K562 (cell line): ENCODE results near the gene AHCYL1. TPM values are rescaled to one million over a fixed set of nuclear protein-coding genes. Genes with fewer than 3 reads are reported as not detected.

ENCODE experiments used
- ATAC-seq: fragments of 200-7000 bp; cut with Tn5 transposase; 3 replicates; pipeline ENCODE4 v1.9.1; 2020; ENCODE audit warnings: moderate library complexity
- BruUV-seq: library from RNA; stranded (reverse); fragments of 400-500 nt; replicated peaks from 2 replicates; lab custom pipeline; 2021; lab: Mats Ljungman, UMichigan
- CTCF ChIA-PET: fragments of 300-600 bp; formaldehyde crosslinking; extraction: SDS; loops from one replicate; lab custom pipeline; 2021; ENCODE audit warnings: low intra/inter-chr PET ratio; lab: Yijun Ruan, JAX
- POLR2A ChIA-PET: fragments of 300-600, 350-650 bp; sonication (Branson Sonifier 250); formaldehyde crosslinking; extraction: SDS; loops from one replicate; lab custom pipeline; 2021; ENCODE audit warnings: antibody characterized with exemption, inconsistent platforms; lab: Yijun Ruan, JAX
- DNase-seq, 4 experiments: peaks; one replicate each; pipeline versions ENCODE4 v3.0.0 to v3.0.0-alpha.2; 2011 to 2018; ENCODE audit warnings: low spot score in 3 of 4, mixed read lengths in 3 of 4; ENCODE audit errors: extremely low read depth in 1 of 4
- FAIRE-seq: peaks from 2 replicates; lab custom pipeline; 2011; peaks lifted over from hg19 to GRCh38; lab: Jason Lieb, UNC
- H2AFZ ChIP-seq: 2 replicates; pipeline ENCODE4 v1.6.0; 2011; ENCODE audit warnings: low read depth, low read length, control low read depth, inconsistent platforms
- H3K27ac ChIP-seq: fragments of 200-600 bp; 3 replicates; pipeline ENCODE4 v1.8.0; 2011; ENCODE audit warnings: low read depth, mild to moderate bottlenecking, control low read depth, inconsistent platforms, low read length, moderate library complexity, mixed read lengths; ENCODE audit errors: extremely low read depth
- H3K27me3 ChIP-seq, 2 experiments: fragments of 300-600 bp in 1 of 2; 2 replicates in 1 of 2; 3 replicates in 1 of 2; pipeline versions ENCODE4 v1.6.0 to v1.8.0; 2011; ENCODE audit warnings: inconsistent platforms in 2 of 2, low read length in 2 of 2, mild to moderate bottlenecking in 1 of 2, mixed read lengths in 1 of 2, moderate library complexity in 1 of 2; ENCODE audit not compliant: control insufficient read depth in 2 of 2, insufficient read depth in 2 of 2
- H3K36me3 ChIP-seq: fragments of 300-600 bp; 3 replicates; pipeline ENCODE4 v1.8.0; 2011; ENCODE audit warnings: mild to moderate bottlenecking, low read length, inconsistent platforms; ENCODE audit not compliant: control insufficient read depth, insufficient read depth
- H3K4me1 ChIP-seq, 2 experiments: fragments of 200-600 bp in 1 of 2; replicated peaks in 1 of 2; 2 replicates in 1 of 2; 3 replicates in 1 of 2; pipeline versions ENCODE4 v1.5.1 to v1.8.0; 2011; ENCODE audit warnings: inconsistent platforms in 2 of 2, low read length in 2 of 2, mild to moderate bottlenecking in 1 of 2, mixed read lengths in 1 of 2, moderate library complexity in 1 of 2; ENCODE audit not compliant: control insufficient read depth in 2 of 2, insufficient read depth in 2 of 2
- H3K4me2 ChIP-seq: 2 replicates; pipeline ENCODE4 v1.6.1; 2011; ENCODE audit warnings: low read length, control low read depth, inconsistent platforms, mixed read lengths; ENCODE audit not compliant: insufficient read depth
- H3K4me3 ChIP-seq: fragments of 200-600 bp; sonication (generic), shearing (Covaris generic); 2 replicates; pipeline ENCODE4 v1.5.1; 2016; ENCODE audit warnings: control low read depth, inconsistent platforms
- H3K79me2 ChIP-seq: fragments of 200-600 bp; 3 replicates; pipeline ENCODE4 v1.8.0; 2011; ENCODE audit warnings: low read length, inconsistent platforms; ENCODE audit not compliant: control insufficient read depth, insufficient read depth
- H3K9ac ChIP-seq, 2 experiments: 2 replicates each; pipeline versions ENCODE4 v1.6.0 to v1.6.1; 2011; ENCODE audit warnings: low read depth in 2 of 2, low read length in 2 of 2, control low read depth in 1 of 2, inconsistent platforms in 1 of 2, mild to moderate bottlenecking in 1 of 2, mixed read lengths in 1 of 2; ENCODE audit not compliant: insufficient read depth in 1 of 2
- H3K9me1 ChIP-seq: one replicate; pipeline ENCODE4 v1.6.0; 2011; ENCODE audit warnings: inconsistent platforms, mild to moderate bottlenecking, low read length, moderate library complexity; ENCODE audit not compliant: control insufficient read depth, insufficient read depth
- H3K9me3 ChIP-seq: replicated peaks from 2 replicates; pipeline ENCODE4 v1.5.1; 2011; ENCODE audit warnings: low read depth, low read length, inconsistent platforms; ENCODE audit not compliant: control insufficient read depth, insufficient read depth
- H4K20me1 ChIP-seq: replicated peaks from 2 replicates; pipeline ENCODE4 v1.6.1; 2011; ENCODE audit warnings: low read length, inconsistent platforms, mixed read lengths; ENCODE audit not compliant: control insufficient read depth, insufficient read depth
- BRF1 ChIP-seq: IDR thresholded peaks from 3 replicates; pipeline ENCODE4 v1.6.1; 2011; ENCODE audit warnings: borderline replicate concordance, mild to moderate bottlenecking; ENCODE audit not compliant: insufficient read length; ENCODE audit errors: extremely low read depth
- EWSR1 ChIP-seq: fragments of 450-650 bp; IDR thresholded peaks from 2 replicates; pipeline ENCODE4 v1.6.1; 2018; ENCODE audit warnings: borderline replicate concordance, mild to moderate bottlenecking, low read depth, moderate library complexity; ENCODE audit not compliant: partially characterized antibody
- FOXK2 ChIP-seq, 2 experiments: fragments of 450-650 bp; IDR thresholded peaks in 1 of 2; conservative IDR thresholded peaks in 1 of 2; 2 replicates each; pipeline ENCODE4 v1.6.1; 2016; ENCODE audit warnings: low read depth in 2 of 2, mild to moderate bottlenecking in 1 of 2
- HEY1 ChIP-seq: fragments of 250-450 bp; sonication (Bioruptor Pico); IDR thresholded peaks from 2 replicates; pipeline ENCODE4 v1.5.0; 2020; ENCODE audit warnings: mild to moderate bottlenecking, moderate library complexity, borderline replicate concordance
- HNRNPL ChIP-seq: fragments of 200-400 bp; formaldehyde crosslinking; IDR thresholded peaks from 2 replicates; pipeline ENCODE4 v1.6.1; 2017; ENCODE audit warnings: low read depth, mild to moderate bottlenecking, low read length
- PPARD ChIP-seq: fragments of 250-450 bp; sonication (Bioruptor Pico); IDR thresholded peaks from 2 replicates; pipeline ENCODE4 v1.8.0; 2022; ENCODE audit warnings: inconsistent platforms, mild to moderate bottlenecking, moderate library complexity
- SP1 ChIP-seq: sonication (generic); formaldehyde crosslinking; IDR thresholded peaks from 2 replicates; pipeline ENCODE4 v1.8.1; 2022; ENCODE audit warnings: mild to moderate bottlenecking, missing genetic modification reagents
- SPI1 ChIP-seq: IDR thresholded peaks from 2 replicates; pipeline ENCODE4 v1.6.1; 2011; ENCODE audit warnings: low read depth, low read length, control low read depth, borderline replicate concordance
- SRSF1 ChIP-seq: fragments of 200-400 bp; formaldehyde crosslinking; IDR thresholded peaks from 2 replicates; pipeline ENCODE4 v1.6.1; 2017; ENCODE audit warnings: mild to moderate bottlenecking, low read depth, low read length, moderate library complexity
- ZNF551 ChIP-seq: fragments of 250-450 bp; sonication (Bioruptor Pico); IDR thresholded peaks from 2 replicates; pipeline ENCODE4 v1.5.0; 2021; ENCODE audit warnings: mild to moderate bottlenecking, moderate library complexity
- WGBS: fragments of 100-300 bp; shearing (Covaris generic); methylation state at CpG from one replicate; pipeline ENCODE4 v1.1.6; 2016; ENCODE audit warnings: low coverage, mixed read lengths; ENCODE audit not compliant: insufficient coverage; ENCODE audit errors: missing lambda C conversion rate; 5-methylcytosine and 5-hydroxymethylcytosine counted together
- in situ Hi-C: fragments of 300-500 bp; cut with MboI; formaldehyde crosslinking; loops from 4 replicates; pipeline ENCODE4 v1.15.0; 2018; ENCODE audit warnings: inconsistent platforms, mixed read lengths
- intact Hi-C: fragments of 100-400 bp; cut with micrococcal nuclease; formaldehyde crosslinking; loops from 2 replicates; pipeline ENCODE4 v1.14.2; 2022
- polyA plus RNA-seq, 8 experiments: library from polyadenylated mRNA; depleted of rRNA in 4 of 8; stranded (reverse) in 5 of 8; unstranded in 3 of 8; fragments of >200 nt; fragmentation: Nextera tagmentation in 2 of 8; fragmentation: Illumina TruSeq in 1 of 8; extraction: Ambion mirVana in 2 of 8; extraction: Trizol in 1 of 8; gene quantifications; 2 replicates each; pipeline versions ENCODE4 v1.2.1 to v1.2.3, GENCODE V29; 2011 to 2014; ENCODE audit warnings: inconsistent platforms in 1 of 8, missing spikeins in 1 of 8
- total RNA-seq, 7 experiments: library from RNA; depleted of rRNA in 6 of 7; stranded (reverse); fragments of >200 nt in 6 of 7; fragmentation: Illumina TruSeq in 2 of 7; extraction: Trizol in 2 of 7; gene quantifications; 2 replicates each; pipeline versions ENCODE4 v1.2.1 to v1.2.3, GENCODE V29; 2011 to 2021; ENCODE audit warnings: low replicate concordance in 1 of 7
- TF ChIP-seq, protein P1 (sequence below): fragments of 450-650 bp; IDR thresholded peaks from 2 replicates; pipeline ENCODE4 v1.6.1; 2016; ENCODE audit warnings: mild to moderate bottlenecking, moderate library complexity

Gene AHCYL1
- total and polyA plus RNA-seq, 9 of the 15 experiments (the other 6 are each of a cell fraction or from before 2014, with no cell fraction given): 27.3 to 118 (median 44.5) TPM

- ATAC-seq (no peak), DNase-seq (no peak), FAIRE-seq (no peak)
- Histone ChIP-seq H3K4me1 (no peaks in the 10 kb centered on the region), H3K9ac (no peak overlapping the region), H3K4me2 (no peak overlapping the region), H3K36me3 (peaks cover 98% of the 10 kb centered on the region), H3K27ac (no peak overlapping the region), H3K27me3 (no peaks in the 10 kb centered on the region), H3K79me2 (no peaks in the 10 kb centered on the region), H3K9me3 (no peaks in the 10 kb centered on the region), H4K20me1 (peaks cover 16% of the 10 kb centered on the region), H3K4me3 (no peak overlapping the region), H2AFZ (no peak overlapping the region), H3K9me1 (no peaks in the 10 kb centered on the region)
- in situ Hi-C loops: loop anchor here (5.0 kb wide), 1 partner anchor 57 kb away; no protein-coding TSS in a partner anchor
- WGBS: 85% methylated on average over 4 of the region's 4 CpGs
- BruUV-seq: no TSS peak
- ChIA-PET POLR2A (interaction anchor here (0.5 to 18.1 kb wide), 13 partner anchors 9 to 698 kb away, joined by 3 to 200 read pairs (median 3); partner anchors contain the start of gene STRIP1), CTCF (interaction anchor here (1.3 kb wide), 1 partner anchor 9 kb away, joined by 3 read pairs; no protein-coding TSS in a partner anchor)
- intact Hi-C loops: loop anchor here (10.0 kb wide), 1 partner anchor 414 kb away; no protein-coding TSS in a partner anchor
- TF ChIP-seq HEY1 (CRISPR knock-in tag) (no peak), BRF1 (no peak), SPI1 (no peak), HNRNPL (no peak), PPARD (CRISPR knock-in tag) (no peak), FOXK2 (conservative IDR thresholded peaks at IDR 0.05 in 1 of 2, IDR thresholded peaks at IDR 0.05 in 1 of 2; ENCODE audit: low read depth in 2 of 2) (no peak), SP1 (CRISPR knock-in tag) (no peak), SRSF1 (no peak), ZNF551 (no peak), EWSR1 (no peak)
- TF ChIP-seq, protein P1, sequence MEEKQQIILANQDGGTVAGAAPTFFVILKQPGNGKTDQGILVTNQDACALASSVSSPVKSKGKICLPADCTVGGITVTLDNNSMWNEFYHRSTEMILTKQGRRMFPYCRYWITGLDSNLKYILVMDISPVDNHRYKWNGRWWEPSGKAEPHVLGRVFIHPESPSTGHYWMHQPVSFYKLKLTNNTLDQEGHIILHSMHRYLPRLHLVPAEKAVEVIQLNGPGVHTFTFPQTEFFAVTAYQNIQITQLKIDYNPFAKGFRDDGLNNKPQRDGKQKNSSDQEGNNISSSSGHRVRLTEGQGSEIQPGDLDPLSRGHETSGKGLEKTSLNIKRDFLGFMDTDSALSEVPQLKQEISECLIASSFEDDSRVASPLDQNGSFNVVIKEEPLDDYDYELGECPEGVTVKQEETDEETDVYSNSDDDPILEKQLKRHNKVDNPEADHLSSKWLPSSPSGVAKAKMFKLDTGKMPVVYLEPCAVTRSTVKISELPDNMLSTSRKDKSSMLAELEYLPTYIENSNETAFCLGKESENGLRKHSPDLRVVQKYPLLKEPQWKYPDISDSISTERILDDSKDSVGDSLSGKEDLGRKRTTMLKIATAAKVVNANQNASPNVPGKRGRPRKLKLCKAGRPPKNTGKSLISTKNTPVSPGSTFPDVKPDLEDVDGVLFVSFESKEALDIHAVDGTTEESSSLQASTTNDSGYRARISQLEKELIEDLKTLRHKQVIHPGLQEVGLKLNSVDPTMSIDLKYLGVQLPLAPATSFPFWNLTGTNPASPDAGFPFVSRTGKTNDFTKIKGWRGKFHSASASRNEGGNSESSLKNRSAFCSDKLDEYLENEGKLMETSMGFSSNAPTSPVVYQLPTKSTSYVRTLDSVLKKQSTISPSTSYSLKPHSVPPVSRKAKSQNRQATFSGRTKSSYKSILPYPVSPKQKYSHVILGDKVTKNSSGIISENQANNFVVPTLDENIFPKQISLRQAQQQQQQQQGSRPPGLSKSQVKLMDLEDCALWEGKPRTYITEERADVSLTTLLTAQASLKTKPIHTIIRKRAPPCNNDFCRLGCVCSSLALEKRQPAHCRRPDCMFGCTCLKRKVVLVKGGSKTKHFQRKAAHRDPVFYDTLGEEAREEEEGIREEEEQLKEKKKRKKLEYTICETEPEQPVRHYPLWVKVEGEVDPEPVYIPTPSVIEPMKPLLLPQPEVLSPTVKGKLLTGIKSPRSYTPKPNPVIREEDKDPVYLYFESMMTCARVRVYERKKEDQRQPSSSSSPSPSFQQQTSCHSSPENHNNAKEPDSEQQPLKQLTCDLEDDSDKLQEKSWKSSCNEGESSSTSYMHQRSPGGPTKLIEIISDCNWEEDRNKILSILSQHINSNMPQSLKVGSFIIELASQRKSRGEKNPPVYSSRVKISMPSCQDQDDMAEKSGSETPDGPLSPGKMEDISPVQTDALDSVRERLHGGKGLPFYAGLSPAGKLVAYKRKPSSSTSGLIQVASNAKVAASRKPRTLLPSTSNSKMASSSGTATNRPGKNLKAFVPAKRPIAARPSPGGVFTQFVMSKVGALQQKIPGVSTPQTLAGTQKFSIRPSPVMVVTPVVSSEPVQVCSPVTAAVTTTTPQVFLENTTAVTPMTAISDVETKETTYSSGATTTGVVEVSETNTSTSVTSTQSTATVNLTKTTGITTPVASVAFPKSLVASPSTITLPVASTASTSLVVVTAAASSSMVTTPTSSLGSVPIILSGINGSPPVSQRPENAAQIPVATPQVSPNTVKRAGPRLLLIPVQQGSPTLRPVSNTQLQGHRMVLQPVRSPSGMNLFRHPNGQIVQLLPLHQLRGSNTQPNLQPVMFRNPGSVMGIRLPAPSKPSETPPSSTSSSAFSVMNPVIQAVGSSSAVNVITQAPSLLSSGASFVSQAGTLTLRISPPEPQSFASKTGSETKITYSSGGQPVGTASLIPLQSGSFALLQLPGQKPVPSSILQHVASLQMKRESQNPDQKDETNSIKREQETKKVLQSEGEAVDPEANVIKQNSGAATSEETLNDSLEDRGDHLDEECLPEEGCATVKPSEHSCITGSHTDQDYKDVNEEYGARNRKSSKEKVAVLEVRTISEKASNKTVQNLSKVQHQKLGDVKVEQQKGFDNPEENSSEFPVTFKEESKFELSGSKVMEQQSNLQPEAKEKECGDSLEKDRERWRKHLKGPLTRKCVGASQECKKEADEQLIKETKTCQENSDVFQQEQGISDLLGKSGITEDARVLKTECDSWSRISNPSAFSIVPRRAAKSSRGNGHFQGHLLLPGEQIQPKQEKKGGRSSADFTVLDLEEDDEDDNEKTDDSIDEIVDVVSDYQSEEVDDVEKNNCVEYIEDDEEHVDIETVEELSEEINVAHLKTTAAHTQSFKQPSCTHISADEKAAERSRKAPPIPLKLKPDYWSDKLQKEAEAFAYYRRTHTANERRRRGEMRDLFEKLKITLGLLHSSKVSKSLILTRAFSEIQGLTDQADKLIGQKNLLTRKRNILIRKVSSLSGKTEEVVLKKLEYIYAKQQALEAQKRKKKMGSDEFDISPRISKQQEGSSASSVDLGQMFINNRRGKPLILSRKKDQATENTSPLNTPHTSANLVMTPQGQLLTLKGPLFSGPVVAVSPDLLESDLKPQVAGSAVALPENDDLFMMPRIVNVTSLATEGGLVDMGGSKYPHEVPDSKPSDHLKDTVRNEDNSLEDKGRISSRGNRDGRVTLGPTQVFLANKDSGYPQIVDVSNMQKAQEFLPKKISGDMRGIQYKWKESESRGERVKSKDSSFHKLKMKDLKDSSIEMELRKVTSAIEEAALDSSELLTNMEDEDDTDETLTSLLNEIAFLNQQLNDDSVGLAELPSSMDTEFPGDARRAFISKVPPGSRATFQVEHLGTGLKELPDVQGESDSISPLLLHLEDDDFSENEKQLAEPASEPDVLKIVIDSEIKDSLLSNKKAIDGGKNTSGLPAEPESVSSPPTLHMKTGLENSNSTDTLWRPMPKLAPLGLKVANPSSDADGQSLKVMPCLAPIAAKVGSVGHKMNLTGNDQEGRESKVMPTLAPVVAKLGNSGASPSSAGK: no peak
Observed at GRCh38 chr1:110050602-110051261, 66.2 kb downstream of the AHCYL1 start.
